WTC11 (cell line): ENCODE data around the gene VASH1. TPM values are rescaled to one million over a fixed set of nuclear protein-coding genes. Genes with fewer than 3 reads are reported as not detected.
A peak's percentile ranks its signal among the peaks of the same experiment; 100 is the strongest.

Experiments used
- ATAC-seq: fragments of 200-7000 bp; cut with Tn5 transposase; 2 replicates; pipeline ENCODE4 v1.10.0; 2021; ENCODE audit warnings: mild to moderate bottlenecking, moderate library complexity
- CTCF ChIA-PET: fragments of 300-600 bp; sonication (Branson Sonifier 250); formaldehyde crosslinking; loops from one replicate; lab custom pipeline; 2021; ENCODE audit warnings: antibody characterized with exemption; lab: Charles Lee
- POLR2A ChIA-PET: fragments of 350-600 bp; sonication (Branson Sonifier 250); formaldehyde crosslinking; loops from one replicate; lab custom pipeline; 2021; ENCODE audit warnings: antibody characterized with exemption; lab: Charles Lee
- DNase-seq: peaks from one replicate; pipeline ENCODE4 v3.0.0; 2021; ENCODE audit warnings: low spot score
- H3K27ac Mint-ChIP-seq: 2 replicates; pipeline ENCODE4 v1.8.0; 2021; ENCODE audit warnings: mixed read lengths
- H3K27me3 Mint-ChIP-seq: 2 replicates; pipeline ENCODE4 v1.8.0; 2021; ENCODE audit warnings: low read depth, mild to moderate bottlenecking, moderate library complexity, mixed read lengths
- H3K36me3 Mint-ChIP-seq: 2 replicates; pipeline ENCODE4 v1.8.0; 2021; ENCODE audit warnings: mixed read lengths
- H3K4me1 Mint-ChIP-seq: 2 replicates; pipeline ENCODE4 v1.8.0; 2022; ENCODE audit warnings: mixed read lengths
- H3K4me3 Mint-ChIP-seq: 2 replicates; pipeline ENCODE4 v1.8.0; 2021; ENCODE audit warnings: mild to moderate bottlenecking, moderate library complexity, mixed read lengths
- H3K9me3 Mint-ChIP-seq: 2 replicates; pipeline ENCODE4 v1.8.0; 2021; ENCODE audit warnings: mixed read lengths
- CDX4 ChIP-seq: fragments of 250-450 bp; sonication (Bioruptor Pico); IDR thresholded peaks from 2 replicates; pipeline ENCODE4 v1.9.0; 2021; ENCODE audit warnings: moderate library complexity, mild to moderate bottlenecking, inconsistent platforms, borderline replicate concordance
- CREM ChIP-seq: sonication (generic); formaldehyde crosslinking; IDR thresholded peaks from 2 replicates; pipeline ENCODE4 v1.8.1; 2022; ENCODE audit warnings: mild to moderate bottlenecking, missing genetic modification reagents, moderate library complexity
- HMGXB4 ChIP-seq: sonication (generic); formaldehyde crosslinking; IDR thresholded peaks from 2 replicates; pipeline ENCODE4 v1.8.1; 2023; ENCODE audit warnings: mild to moderate bottlenecking, moderate library complexity, missing genetic modification reagents
- IRF2 ChIP-seq: sonication (generic); formaldehyde crosslinking; IDR thresholded peaks from 2 replicates; pipeline ENCODE4 v1.8.0; 2022; ENCODE audit warnings: low read depth, missing genetic modification reagents, borderline replicate concordance
- MYBL2 ChIP-seq: sonication (generic); formaldehyde crosslinking; IDR thresholded peaks from 2 replicates; pipeline ENCODE4 v1.8.1; 2023; ENCODE audit warnings: mild to moderate bottlenecking, moderate library complexity, missing genetic modification reagents
- NR2C2 ChIP-seq: sonication (generic); formaldehyde crosslinking; IDR thresholded peaks from 2 replicates; pipeline ENCODE4 v1.8.0; 2022; ENCODE audit warnings: mild to moderate bottlenecking, missing genetic modification reagents
- NR3C1 ChIP-seq: sonication (generic); formaldehyde crosslinking; conservative IDR thresholded peaks from 2 replicates; pipeline ENCODE4 v1.8.1; 2023; ENCODE audit warnings: low read depth, mild to moderate bottlenecking, missing genetic modification reagents
- SP1 ChIP-seq: sonication (generic); formaldehyde crosslinking; conservative IDR thresholded peaks from 2 replicates; pipeline ENCODE4 v1.8.1; 2022; ENCODE audit warnings: missing genetic modification reagents
- TP53 ChIP-seq: sonication (generic); formaldehyde crosslinking; IDR thresholded peaks from 2 replicates; pipeline ENCODE4 v1.8.1; 2023; ENCODE audit warnings: mild to moderate bottlenecking, missing genetic modification reagents
- ZNF219 ChIP-seq: sonication (generic); formaldehyde crosslinking; IDR thresholded peaks from 2 replicates; pipeline ENCODE4 v1.8.0; 2023; ENCODE audit warnings: missing genetic modification reagents, mild to moderate bottlenecking, borderline replicate concordance
- ZNF532 ChIP-seq: fragments of 250-450 bp; sonication (Bioruptor Pico); IDR thresholded peaks from 2 replicates; pipeline ENCODE4 v1.9.0; 2021; ENCODE audit warnings: mild to moderate bottlenecking, borderline replicate concordance
- ZNF671 ChIP-seq: fragments of 250-450 bp; sonication (Bioruptor Pico); IDR thresholded peaks from 2 replicates; pipeline ENCODE4 v1.8.0; 2021; ENCODE audit warnings: mild to moderate bottlenecking
- total RNA-seq: library from RNA; stranded (reverse); gene quantifications from 3 replicates; pipeline ENCODE4 v1.2.3, GENCODE V29; 2021
- TF ChIP-seq, protein P1 (sequence below): sonication (generic); formaldehyde crosslinking; IDR thresholded peaks from 2 replicates; pipeline ENCODE4 v1.8.1; 2022; ENCODE audit warnings: low read depth, mild to moderate bottlenecking, moderate library complexity, missing genetic modification reagents, borderline replicate concordance
- TF ChIP-seq, protein P2 (sequence below): sonication (generic); formaldehyde crosslinking; IDR thresholded peaks from 2 replicates; pipeline ENCODE4 v1.8.0; 2022; ENCODE audit warnings: missing genetic modification reagents

The VASH1 gene
- total RNA-seq, 1 experiment from 2014 or later, result 7.2 TPM

DNA sequence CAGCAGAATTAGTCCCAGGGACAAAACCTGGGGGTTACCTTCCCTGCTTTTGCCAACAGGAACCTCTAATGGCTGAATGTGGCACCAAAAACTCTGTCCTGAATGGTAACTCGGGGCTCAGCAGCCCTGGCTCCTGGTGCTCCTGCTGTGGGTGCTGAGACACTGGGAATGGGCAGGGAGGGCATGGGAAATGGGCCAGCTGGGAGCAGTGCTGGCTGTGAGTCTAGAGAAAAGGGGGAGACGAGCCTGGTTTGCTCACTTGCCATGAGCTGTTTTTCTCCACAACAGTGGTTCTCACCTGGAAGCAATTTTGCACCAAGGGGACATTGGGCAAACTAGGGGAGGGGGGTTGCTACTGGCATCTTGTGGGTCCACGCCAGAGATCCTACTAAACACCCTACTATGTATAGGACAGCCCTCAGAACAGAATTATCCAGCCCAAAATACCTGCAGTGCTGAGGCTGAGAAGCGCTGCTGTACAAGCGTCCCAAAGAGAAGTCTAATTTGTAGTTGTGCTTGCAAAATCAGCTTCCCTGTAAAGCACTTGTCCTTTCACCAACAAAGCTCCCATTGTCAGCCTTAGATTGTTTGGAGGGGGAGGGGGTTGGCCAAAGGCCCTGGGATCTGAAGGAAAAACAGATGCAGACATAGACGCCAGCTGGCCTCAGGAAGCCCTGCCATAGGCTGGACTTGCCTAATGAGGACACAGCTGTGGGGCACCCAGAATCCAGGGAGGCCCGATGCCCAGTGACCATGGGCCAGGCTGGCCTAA is 68.6 kb downstream of the VASH1 start:
- Mint-ChIP-seq H3K27ac (no peak overlapping the region), H3K9me3 (peaks cover 3% of the 10 kb centered on the region), H3K36me3 (no peaks in the 10 kb centered on the region), H3K4me3 (no peak overlapping the region), H3K4me1 (peaks cover 26% of the 10 kb centered on the region), H3K27me3 (no peaks in the 10 kb centered on the region; the same call in 1 of the 2 replicates)
- ATAC-seq, result no peak; the same call in 1 of the 2 replicates
- no peak for DNase-seq
- TF ChIP-seq NR3C1 (no peak), NR2C2 (CRISPR knock-in tag) (0 out of 2 replicates have a peak, but pooled peaks have one; percentile 27)
- ChIA-PET CTCF (interaction anchor here (0.9 to 3.4 kb wide), 5 partner anchors 19 to 49 kb away, joined by 3 to 15 read pairs (median 3); no protein-coding TSS in a partner anchor), POLR2A (no interaction called here)

DNA sequence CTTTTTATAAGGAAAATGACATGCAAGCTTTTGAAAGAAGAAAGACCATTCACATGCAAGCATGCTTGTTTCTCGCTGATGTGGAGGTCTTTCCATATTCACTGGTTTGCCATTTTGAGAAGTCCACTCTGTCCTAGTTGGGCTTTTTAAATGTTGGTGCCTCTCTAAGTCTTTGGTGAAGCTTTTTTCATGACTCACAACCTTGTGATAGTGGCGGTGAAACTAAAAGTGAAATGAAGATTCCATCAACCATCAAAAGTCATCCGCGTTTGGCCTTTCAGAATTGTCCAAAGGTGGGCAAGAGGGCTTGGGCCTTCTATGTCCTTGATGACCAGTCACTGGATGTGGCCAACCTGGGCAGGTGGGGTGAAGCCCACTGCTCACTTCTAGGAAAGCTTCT is 69.3 kb downstream of the VASH1 start:
- POLR2A ChIA-PET, result no interaction called here

More for the DNA sequence above, 69.3 kb downstream of the VASH1 start:
- TF ChIP-seq IRF2 (CRISPR knock-in tag) (no peak), CDX4 (CRISPR knock-in tag) (no peak), CREM (CRISPR knock-in tag) (no peak), SP1 (CRISPR knock-in tag) (no peak), MYBL2 (CRISPR knock-in tag) (no peak), HMGXB4 (CRISPR knock-in tag) (no peak), TP53 (CRISPR knock-in tag) (no peak), ZNF219 (CRISPR knock-in tag) (no peak), ZNF671 (CRISPR knock-in tag) (no peak), ZNF532 (CRISPR knock-in tag) (no peak)
- TF ChIP-seq, protein P1, sequence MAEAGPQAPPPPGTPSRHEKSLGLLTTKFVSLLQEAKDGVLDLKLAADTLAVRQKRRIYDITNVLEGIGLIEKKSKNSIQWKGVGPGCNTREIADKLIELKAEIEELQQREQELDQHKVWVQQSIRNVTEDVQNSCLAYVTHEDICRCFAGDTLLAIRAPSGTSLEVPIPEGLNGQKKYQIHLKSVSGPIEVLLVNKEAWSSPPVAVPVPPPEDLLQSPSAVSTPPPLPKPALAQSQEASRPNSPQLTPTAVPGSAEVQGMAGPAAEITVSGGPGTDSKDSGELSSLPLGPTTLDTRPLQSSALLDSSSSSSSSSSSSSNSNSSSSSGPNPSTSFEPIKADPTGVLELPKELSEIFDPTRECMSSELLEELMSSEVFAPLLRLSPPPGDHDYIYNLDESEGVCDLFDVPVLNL (CRISPR knock-in tag), result no peak
- TF ChIP-seq, protein P2, sequence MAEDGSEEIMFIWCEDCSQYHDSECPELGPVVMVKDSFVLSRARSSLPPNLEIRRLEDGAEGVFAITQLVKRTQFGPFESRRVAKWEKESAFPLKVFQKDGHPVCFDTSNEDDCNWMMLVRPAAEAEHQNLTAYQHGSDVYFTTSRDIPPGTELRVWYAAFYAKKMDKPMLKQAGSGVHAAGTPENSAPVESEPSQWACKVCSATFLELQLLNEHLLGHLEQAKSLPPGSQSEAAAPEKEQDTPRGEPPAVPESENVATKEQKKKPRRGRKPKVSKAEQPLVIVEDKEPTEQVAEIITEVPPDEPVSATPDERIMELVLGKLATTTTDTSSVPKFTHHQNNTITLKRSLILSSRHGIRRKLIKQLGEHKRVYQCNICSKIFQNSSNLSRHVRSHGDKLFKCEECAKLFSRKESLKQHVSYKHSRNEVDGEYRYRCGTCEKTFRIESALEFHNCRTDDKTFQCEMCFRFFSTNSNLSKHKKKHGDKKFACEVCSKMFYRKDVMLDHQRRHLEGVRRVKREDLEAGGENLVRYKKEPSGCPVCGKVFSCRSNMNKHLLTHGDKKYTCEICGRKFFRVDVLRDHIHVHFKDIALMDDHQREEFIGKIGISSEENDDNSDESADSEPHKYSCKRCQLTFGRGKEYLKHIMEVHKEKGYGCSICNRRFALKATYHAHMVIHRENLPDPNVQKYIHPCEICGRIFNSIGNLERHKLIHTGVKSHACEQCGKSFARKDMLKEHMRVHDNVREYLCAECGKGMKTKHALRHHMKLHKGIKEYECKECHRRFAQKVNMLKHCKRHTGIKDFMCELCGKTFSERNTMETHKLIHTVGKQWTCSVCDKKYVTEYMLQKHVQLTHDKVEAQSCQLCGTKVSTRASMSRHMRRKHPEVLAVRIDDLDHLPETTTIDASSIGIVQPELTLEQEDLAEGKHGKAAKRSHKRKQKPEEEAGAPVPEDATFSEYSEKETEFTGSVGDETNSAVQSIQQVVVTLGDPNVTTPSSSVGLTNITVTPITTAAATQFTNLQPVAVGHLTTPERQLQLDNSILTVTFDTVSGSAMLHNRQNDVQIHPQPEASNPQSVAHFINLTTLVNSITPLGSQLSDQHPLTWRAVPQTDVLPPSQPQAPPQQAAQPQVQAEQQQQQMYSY (CRISPR knock-in tag), result no peak
- CTCF ChIA-PET, result interaction anchor here (0.9 to 3.4 kb wide), 3 partner anchors 19 to 46 kb away, joined by 3 to 15 read pairs (median 3); no protein-coding TSS in a partner anchor
- H3K36me3 Mint-ChIP-seq, result no peaks in the 10 kb centered on the region
- H3K27ac Mint-ChIP-seq, result no peak overlapping the region
- peaks cover 26% of the 10 kb centered on the region for H3K4me1 Mint-ChIP-seq
- H3K9me3 Mint-ChIP-seq, result no peaks in the 10 kb centered on the region; the same call in 1 of the 2 replicates
- no peak overlapping the region for H3K4me3 Mint-ChIP-seq
- H3K27me3 Mint-ChIP-seq, result no peaks in the 10 kb centered on the region; the same call in 1 of the 2 replicates
- ATAC-seq (no peak), DNase-seq (no peak)
